HG03280 (cell line): ENCODE results near the gene MED13L.
"Not testable (repeated sequence)": the region's sequence is repeated elsewhere in the genome, so short reads cannot be mapped to it uniquely, and the experiment has no call there.

Experiments used
- ATAC-seq: cut with Tn5 transposase; IDR thresholded peaks from one replicate; pipeline ENCODE4 v1.9.1; 2021; ENCODE audit warnings: mild to moderate bottlenecking, moderate library complexity; ENCODE audit not compliant: unreplicated experiment

The MED13L gene

DNA sequence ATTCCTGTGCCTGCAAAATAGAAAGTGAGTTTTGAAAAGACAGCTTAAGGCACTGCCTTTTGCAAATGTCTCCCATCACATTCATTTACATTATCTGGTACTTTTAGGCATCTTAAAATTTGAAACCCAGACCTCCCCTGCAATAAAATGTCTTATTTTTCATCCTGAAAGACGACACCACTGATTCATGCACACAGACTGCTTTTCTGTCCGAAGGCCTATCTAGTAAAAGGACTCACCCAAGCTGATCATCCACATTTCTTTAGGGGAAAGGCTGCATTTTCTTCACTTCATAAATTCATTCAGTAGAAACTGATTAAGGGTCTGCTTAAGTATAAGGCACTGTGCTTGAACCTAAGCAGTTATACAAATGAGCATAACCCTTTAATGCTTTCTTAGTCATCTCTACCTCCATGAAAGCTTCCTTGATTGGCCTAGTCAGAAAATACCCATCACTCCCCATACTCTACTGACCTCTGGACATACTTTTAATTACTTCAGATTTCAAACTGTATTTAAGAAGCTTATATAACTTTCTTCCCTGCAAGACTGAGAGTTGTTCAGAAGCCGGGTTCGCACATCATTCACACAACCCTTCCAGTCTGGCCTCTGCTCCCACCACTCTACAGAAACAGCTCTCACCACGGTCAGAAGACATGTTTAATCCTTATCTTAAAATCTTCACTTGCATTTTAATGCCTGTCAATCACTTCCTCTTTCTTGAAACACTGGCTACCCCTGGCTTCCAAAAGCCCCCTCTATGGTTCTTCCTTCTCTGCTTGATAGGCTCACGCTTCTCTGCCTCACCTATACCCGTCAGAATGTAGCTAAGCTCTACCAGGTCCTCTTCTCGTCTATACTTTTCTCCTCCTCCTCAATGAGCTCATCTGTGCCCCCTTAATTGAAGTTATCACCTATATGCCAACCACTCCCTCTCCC, 288.6 kb downstream of the MED13L start:
- no peak for ATAC-seq

DNA sequence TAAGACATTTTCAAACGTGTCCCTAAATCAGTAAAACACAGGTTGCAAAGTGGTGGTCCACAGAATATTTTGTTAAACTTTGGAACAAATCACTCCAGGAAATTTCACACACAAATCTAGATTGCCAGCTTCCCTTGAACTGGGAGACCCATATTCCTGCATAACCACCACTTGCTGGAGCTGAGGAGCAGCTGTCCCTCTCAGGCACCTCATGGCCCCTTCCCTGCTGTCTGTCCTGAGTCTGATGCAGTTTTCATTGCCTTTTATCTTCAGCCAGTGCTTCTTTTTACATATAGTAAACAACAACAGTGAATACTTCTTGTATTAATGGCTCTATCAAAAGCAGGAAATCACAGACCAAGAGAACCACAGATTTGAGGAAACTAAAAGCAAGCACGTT, 289.3 kb downstream of the MED13L start:
- ATAC-seq = no peak

DNA sequence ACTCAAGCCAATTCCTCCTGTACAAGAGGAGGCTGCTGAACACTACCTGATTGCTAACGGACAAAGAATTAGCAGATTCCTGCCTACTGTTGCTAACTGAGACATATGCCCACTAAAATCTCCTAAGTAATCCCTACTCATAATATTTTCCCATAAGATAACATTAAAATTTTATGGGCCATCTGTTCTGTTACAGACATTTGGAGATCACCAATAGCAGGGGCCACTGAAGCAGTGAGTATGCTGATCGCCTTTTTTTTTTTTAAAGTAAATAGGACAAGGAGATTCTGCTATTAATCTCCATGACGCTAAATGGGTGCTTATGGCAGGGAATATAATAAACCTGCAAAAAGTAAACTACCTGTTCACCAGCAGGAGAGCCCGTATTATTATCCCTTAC, 292.9 kb downstream of the MED13L start:
- ATAC-seq = no peak

DNA sequence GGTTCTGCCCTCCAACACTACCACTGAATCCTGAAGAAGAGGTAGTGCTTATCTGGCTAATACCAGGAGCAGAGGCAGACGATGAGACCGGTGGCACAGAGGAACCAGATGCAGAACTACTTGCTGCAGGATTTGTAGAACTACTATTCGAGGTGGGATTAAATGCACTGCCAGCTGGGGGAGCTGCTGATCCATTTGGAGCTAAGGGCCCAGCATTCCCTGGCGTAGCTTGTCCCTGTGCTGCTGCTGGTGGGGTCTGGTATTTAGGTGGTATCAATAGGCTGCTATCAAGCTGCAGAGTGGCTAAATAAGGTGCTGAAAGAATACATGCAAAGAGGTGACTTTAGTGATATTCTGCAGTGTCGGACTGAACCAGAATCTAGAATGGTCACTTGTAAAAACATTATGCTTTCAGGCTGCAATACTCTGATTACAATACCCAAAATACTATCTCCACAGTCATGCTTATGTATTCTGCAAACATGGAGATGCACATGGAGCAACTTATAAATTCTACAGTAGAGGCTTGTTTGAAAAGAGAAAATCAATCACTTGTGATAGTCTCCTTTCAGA, 294.2 kb downstream of the MED13L start:
- ATAC-seq = no peak

DNA sequence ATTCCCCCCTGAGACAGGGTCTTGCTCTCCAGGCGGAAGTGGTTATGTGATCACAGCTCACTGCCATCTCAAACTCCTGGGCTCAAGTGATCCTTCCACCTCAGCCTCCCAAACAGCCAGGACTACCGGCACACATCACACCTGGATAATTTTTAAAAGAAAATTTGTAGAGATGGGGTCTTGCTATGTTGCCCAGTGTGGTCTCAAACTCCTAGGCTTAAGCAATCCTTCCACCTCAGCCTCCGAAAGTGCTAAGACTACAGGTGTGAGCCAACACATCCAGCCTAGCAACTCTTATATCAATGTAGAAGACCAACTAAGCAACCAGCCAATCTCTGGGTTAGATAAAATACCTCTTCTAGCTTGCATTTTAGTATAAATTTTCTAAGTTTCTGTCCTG, 297.2 kb downstream of the MED13L start:
- no peak for ATAC-seq

DNA sequence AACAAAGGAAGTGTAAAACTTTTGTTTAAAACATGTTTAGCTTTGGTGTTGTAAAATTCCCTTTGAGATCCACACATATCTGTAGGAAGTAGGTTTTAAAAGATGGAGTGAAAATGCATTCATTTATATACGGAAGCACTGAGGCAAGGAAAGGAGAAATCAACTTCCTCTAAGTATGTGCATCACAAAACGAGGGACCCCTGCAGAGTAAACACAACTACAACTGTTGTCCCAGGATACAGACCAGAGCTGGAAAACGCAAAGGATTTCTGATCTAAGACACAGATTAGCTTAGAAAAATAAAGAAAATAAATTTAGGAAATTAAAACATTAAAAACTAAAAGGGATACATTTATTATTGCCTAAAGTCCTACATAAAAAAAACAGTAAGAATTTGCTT, 297.6 kb downstream of the MED13L start:
- ATAC-seq = no peak

DNA sequence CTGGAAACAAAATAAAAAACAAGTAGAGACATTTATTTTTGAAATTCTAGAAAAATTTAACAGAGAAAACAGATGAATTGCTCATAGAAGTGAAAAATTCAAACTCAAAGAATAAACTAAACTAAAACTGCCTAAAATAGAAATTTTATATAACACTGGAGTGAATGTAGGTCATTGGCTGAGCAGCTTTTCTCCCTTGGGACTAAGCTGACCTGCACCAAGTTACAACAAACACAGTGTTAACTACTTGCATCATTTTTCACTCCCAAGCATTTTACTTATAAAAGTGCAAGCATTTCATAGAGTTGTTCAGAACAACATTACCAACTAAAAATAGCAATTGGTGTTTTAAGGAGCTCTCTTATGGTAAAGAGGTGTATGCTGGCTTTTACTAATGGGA, 298.1 kb downstream of the MED13L start:
- ATAC-seq = no peak

DNA sequence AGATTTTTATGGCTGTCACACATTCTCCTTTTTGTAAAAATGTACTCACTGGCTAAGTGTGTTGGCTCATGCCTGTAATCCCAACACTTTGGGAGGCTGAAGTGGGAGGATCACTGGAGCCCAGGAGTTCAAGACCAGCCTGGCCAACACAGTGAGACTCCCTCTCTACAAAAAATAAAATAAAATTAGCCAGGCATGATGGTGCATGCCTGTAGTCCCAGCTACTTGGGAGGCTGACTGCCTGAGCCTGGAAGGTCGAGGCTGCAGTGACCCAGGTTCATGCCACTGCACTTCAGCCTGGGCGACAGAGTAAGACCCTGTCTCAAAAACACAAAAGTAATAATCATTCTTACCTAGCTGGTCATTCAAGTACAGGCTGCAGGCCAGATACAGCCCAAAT, 300.7 kb downstream of the MED13L start:
- ATAC-seq = not testable (repeated sequence)

DNA sequence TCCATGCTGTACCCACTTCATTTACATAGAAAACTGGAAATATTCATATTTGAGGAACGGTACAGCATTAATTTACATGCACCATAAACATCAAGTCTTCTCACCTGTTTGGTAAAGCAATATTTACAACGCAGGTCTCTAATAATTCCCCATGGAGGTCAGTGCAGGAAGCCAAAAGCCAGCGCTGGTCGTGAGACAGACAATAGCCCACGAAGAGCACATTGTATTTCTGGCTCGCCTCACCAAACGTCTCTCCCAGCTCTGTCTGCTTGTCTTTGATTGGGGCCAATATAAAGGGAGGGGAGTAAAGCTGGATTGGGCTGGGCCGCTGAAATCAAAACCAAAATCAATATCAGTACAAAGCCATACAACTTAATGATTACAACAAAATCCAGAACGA, 302.1 kb downstream of the MED13L start:
- no peak for ATAC-seq

DNA sequence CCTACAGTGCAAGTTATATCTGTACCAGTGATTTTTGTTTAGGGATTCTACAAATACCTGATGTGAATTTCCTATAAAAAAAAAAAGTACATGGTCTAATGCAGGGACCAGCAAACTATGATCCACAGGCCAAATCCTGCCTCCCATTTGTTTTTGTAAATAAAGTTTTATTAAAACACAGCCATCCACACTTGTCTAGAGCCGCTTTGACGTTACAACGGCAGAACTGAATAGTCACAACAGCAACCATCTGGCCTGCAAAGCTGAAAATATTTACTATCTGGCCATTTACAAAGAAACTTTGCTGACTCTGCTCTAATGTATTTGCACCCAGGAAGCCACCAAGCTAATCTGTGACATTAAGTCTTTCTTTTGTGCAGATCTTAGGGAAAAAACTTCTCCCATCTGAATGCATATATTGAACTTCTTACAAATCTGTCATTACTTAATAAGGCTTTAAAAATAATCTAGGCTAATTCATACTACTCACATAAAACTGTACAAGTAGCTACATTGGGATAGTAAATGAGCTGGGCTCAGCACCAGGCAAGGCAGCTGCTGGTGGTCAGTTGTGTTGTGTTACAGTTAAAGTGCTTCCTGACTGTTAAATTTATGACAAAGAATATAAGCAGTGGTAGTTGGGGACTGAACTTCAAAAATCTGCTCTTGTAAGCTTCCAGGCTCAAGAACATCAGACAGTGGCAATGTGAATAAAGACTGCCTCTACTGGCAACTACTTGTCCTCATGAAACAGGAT, 303.3 kb downstream of the MED13L start:
- ATAC-seq = no peak

DNA sequence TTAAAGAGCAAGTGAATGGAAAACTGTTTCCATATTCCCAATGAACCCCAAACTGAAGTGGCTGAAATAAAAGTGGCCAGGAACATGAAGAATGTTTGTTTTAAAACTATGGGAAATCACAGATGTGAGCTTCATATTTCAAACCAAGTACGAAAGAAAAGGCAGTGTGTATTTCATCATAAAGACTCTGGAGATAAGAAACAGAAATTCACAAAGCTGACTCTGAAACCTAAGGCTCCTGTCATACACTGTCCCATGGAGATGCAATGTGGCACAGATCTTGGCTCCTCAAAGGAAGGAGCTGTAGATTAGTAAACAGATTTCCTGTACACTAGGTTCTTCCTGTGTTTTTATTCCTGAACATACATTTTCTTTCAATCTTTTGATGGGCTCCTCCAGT, 304.4 kb downstream of the MED13L start:
- ATAC-seq = no peak

DNA sequence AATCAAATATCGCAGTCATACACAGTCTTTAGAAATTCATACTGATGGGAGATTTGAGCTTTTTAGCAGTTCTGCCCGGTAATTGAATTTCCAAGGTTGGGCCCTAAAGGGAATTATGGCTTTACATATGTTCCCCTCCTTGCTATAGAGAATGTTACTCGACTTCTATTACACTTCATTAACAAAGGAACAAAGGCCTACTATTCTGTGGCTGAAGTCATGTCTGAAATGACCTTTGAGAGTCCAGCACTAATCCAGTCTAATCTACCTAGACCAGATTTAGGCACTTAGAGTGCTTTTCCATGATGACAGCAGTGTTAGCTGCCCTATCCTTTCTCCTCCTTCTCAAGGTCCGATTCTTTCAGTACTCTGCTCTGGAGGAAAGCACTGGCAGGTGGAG, 305.3 kb downstream of the MED13L start:
- ATAC-seq = no peak

DNA sequence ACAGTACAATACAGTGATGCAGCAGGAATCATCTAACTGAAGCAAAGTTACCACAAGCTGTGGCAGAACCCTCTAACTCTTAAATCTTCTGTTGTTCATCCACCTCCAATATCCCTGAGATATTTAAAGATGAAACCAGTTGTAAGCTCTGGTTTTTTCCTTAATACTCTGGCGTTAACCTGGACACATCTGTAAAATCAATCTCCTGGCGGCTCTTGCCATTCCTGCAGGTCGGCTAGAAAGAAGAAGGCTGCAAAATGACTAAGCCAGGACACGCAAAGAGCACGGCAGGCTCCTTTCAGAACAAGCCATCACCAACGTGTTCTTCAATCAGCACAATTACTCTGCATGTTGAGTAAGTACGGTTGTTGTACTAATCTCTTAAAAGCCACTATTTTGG, 309.3 kb downstream of the MED13L start:
- ATAC-seq = no peak

DNA sequence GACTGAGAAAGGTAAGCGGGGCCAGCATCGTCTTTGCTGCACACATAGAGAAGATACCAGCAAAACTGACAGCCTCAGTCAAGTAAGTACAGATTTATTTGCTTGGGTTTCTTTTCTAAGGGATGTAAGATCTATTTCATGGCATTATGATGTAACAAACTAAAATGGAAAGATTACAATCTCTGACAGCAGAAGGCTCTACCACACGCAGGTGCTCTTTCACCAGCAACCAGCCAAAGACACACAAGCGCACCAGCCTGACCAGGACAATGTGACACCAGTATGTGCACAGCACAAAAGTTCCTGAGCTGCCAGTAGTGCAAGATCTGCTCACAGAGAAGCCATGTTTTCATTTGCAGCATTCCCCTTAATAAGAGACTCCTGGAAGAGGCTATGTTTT, 311.1 kb downstream of the MED13L start:
- ATAC-seq = no peak

DNA sequence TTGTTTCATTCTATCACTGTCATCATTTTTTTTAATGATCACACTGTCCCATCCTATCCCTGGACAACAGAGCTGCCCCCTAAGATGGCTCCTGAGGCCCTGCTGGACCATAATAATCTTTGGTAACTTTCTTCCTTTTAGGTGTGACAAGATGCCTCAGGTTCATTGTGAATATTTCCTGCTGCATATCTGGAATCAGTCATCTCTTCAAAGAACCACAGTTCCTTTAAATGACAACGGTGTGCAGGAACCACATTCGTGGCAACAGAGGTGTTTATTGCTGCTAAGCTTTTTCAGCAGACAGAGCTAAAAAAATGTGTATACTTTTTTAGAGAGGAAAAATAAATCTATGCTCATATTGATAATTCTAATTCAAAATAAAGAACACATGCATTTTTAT, 312.9 kb downstream of the MED13L start:
- ATAC-seq = no peak

DNA sequence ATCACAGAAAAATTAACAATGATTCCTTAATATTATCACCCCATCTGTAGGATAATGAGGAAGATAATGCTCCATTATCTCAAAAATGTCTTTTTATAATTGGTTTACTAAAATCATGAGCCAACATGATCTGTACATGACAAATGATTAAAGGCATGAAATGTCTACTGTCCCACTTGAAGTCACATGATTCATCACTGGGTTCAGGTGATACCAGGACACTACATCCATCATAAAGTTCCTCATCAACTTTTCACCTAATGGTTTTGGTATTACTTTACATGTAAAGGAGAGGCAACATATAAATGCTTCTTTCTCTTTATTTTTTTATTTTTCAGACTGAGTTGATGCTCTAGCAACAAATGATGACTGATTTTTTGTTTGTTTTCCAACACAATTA, 313.3 kb downstream of the MED13L start:
- no peak for ATAC-seq

DNA sequence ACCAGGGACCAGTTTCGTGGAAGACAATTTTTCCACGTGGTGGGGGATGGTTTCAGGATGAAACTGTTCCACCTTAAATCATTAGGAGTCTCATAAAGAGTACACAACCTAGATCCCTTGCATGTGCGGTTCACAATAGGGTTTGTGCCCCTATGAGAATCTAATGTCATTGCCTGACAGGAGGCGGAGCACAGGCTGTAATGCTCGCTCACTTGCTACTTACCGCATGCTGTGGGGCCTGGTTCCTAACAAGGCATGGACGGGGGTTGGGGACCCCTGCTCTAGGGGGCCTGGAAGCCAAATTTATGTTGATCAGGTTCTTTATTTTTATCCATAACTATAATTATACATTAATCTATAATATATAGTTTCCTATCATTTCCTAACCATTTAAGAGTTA, 315.3 kb downstream of the MED13L start:
- ATAC-seq = no peak

DNA sequence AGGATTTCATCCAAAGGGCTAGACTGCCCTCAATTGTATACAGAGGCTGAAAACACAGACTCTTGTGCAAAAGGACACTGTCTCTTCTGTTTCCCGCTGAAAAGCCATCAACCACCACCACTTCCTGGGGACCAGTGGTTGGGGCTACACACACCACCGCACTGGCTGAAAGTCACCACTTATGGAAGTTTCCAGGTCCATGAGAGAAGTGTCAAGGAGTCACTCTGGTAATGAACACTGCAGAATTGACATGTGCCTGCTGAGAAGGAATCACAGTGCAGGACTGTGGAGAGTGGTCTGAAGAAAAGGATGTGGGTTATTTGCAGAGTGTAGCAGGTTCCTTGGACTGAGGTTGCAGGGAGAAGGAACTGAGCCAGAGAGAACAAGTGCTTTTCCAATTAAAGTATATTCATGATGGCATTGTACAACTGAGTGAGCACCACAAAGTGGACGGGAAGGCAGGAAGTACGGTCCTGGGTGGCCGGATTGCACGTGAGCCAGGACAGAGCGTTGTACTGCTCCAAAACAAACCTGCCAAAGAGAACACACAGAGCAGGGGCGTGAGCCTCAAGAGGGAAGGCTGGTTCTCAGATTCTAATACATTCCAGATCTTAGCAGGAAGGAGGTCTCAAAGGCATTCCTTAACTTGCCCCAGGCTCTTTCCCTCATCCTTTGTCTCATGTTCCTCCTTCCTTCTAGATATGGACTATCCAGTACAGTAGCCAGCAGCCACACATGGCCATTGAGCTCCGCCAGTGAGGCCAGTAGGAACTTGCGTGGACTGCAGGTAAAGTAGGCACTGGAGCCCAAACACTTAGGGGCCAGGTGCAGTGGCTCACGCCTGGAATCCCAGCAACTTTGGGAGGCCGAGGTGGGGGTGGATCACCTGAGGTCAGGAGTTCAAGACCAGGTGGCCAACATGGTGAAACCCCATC, 316.4 kb downstream of the MED13L start:
- ATAC-seq = no peak

DNA sequence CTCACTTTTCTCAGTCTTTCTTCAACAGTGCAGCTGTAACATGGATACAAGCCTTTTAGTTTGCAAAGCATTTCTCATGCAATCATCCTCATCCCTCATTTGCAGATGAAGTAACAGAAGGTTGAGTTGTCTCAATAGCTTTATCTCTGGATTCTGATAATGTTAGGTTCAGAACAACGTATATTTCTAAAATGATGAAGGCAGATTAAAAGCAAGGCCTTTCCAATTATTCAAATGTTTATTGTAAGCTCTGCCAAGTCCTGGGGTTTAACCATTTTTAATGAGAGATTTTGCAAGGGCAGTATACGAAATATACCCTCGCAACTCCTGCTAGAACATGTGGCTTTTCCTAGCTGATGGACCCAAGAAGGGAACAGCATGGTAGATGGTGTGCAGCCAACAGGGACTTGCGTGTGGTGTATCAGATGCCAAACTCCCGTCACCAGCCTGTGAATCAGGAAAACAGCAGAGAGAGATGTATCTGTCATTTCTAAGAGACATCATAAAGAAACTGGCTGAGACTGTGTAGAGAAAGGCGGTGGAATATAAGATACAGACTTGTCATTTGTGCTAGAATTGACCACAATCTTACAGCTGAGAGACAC, 319.7 kb downstream of the MED13L start:
- no peak for ATAC-seq

DNA sequence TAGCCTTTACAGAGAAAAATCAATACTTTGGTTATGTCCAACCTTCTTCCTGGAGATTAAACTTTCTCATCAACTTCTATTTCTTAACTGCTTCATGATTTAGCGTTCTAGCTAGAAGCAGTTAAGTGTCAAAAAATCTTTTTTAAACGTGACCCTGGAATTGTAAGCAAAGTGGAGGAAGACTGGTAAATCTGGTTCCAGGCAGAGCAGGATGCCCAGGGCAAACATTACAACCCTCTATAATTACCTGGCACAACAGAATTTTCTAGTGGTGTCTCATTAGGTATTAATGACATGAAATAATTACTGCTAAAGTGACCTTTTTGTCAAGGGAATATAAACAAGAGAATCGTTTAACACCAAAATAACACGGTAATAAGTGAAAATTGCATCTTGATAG, 320.8 kb downstream of the MED13L start:
- ATAC-seq = no peak
